ENCODE data around the gene MACROD1. TPM values are rescaled to one million over a fixed set of nuclear protein-coding genes. Genes with fewer than 3 reads are reported as not detected.

Gene MACROD1
- total RNA-seq, 1 experiment from 2014 or later: 36.9 TPM

DNA sequence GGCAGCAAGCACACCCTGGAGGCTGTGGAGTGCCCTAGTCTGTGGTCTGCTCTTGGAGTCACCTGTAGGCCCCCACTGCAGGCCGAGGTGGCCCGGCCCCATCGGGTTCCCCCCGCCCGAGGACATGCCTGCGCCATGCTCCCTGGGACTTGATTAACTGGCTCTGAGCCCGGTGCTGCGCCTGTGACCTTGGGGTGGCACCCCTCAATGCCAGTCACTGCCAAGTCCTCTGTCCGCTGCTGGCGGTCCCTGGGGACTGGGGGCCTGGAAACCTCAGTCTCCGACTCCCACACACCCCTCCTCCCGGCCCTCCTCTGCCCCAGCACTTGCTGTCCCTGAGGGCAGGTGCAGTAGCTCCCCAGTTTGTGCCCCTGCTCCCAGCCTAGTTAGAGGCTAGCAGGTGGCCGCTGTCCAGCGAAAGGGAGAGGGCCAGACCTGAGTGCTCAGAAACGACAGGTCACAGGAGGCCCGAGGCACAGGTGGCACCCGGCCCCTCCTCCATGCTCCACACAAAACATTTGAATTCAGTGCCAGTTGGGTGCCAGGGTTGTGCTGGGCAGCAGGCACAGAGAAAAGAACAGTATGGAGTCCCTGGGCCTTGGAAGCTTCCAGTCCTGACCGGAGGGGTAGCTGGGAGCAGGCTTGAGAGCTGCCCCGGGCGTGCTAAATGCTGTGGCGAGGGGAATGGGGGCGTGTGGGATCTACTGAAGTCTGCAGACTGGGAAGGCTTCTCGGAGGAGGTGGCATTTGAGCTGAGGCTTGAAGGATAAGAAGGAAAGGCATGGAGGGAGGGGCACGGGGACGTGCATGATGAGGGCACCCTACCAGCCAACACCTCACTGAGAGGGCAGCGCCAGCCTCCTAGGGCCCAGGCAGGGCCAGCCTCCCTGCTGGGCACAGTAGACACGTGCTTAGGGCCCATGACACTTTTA is 146.5 kb downstream of the MACROD1 start:
- no peak for DNase-seq (ENCODE audit: low spot score)
- H3K4me1 Mint-ChIP-seq: peaks cover 44% of the 10 kb centered on the region
- H3K4me3 Mint-ChIP-seq: no peak overlapping the region
- TF ChIP-seq, protein P1, sequence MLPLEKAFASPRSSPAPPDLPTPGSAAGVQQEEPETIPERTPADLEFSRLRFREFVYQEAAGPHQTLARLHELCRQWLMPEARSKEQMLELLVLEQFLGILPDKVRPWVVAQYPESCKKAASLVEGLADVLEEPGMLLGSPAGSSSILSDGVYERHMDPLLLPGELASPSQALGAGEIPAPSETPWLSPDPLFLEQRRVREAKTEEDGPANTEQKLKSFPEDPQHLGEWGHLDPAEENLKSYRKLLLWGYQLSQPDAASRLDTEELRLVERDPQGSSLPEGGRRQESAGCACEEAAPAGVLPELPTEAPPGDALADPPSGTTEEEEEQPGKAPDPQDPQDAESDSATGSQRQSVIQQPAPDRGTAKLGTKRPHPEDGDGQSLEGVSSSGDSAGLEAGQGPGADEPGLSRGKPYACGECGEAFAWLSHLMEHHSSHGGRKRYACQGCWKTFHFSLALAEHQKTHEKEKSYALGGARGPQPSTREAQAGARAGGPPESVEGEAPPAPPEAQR (CRISPR knock-in tag; IDR thresholded peaks at IDR 0.05): no peak
- TF ChIP-seq, protein P2, sequence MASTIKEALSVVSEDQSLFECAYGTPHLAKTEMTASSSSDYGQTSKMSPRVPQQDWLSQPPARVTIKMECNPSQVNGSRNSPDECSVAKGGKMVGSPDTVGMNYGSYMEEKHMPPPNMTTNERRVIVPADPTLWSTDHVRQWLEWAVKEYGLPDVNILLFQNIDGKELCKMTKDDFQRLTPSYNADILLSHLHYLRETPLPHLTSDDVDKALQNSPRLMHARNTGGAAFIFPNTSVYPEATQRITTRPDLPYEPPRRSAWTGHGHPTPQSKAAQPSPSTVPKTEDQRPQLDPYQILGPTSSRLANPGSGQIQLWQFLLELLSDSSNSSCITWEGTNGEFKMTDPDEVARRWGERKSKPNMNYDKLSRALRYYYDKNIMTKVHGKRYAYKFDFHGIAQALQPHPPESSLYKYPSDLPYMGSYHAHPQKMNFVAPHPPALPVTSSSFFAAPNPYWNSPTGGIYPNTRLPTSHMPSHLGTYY (CRISPR knock-in tag; IDR thresholded peaks at IDR 0.05): no peak
- no peak for TF ChIP-seq ZNF423 (CRISPR knock-in tag; IDR thresholded peaks at IDR 0.05)
- TF ChIP-seq, protein P3, sequence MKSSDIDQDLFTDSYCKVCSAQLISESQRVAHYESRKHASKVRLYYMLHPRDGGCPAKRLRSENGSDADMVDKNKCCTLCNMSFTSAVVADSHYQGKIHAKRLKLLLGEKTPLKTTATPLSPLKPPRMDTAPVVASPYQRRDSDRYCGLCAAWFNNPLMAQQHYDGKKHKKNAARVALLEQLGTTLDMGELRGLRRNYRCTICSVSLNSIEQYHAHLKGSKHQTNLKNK (CRISPR knock-in tag; IDR thresholded peaks at IDR 0.05): no peak
- no peak for TF ChIP-seq FOXJ3 (CRISPR knock-in tag; IDR thresholded peaks at IDR 0.05; ENCODE audit: borderline replicate concordance)
- TF ChIP-seq CBFB (CRISPR knock-in tag; IDR thresholded peaks at IDR 0.05; ENCODE audit: low read depth): no peak
- TF ChIP-seq, protein P4, sequence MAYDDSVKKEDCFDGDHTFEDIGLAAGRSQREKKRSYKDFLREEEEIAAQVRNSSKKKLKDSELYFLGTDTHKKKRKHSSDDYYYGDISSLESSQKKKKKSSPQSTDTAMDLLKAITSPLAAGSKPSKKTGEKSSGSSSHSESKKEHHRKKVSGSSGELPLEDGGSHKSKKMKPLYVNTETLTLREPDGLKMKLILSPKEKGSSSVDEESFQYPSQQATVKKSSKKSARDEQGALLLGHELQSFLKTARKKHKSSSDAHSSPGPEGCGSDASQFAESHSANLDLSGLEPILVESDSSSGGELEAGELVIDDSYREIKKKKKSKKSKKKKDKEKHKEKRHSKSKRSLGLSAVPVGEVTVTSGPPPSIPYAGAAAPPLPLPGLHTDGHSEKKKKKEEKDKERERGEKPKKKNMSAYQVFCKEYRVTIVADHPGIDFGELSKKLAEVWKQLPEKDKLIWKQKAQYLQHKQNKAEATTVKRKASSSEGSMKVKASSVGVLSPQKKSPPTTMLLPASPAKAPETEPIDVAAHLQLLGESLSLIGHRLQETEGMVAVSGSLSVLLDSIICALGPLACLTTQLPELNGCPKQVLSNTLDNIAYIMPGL (CRISPR knock-in tag; IDR thresholded peaks at IDR 0.05): no peak
- no peak for TF ChIP-seq ZNF121 (CRISPR knock-in tag; IDR thresholded peaks at IDR 0.05)
- TF ChIP-seq CREB1 (CRISPR knock-in tag; IDR thresholded peaks at IDR 0.05): no peak
- no peak for TF ChIP-seq ELF4 (CRISPR knock-in tag; IDR thresholded peaks at IDR 0.05; ENCODE audit: low read depth)
- no peak for TF ChIP-seq CREM (CRISPR knock-in tag; IDR thresholded peaks at IDR 0.05)
- TF ChIP-seq ZNF263 (CRISPR knock-in tag; IDR thresholded peaks at IDR 0.05; ENCODE audit: low read depth): no peak
- TF ChIP-seq, protein P5, sequence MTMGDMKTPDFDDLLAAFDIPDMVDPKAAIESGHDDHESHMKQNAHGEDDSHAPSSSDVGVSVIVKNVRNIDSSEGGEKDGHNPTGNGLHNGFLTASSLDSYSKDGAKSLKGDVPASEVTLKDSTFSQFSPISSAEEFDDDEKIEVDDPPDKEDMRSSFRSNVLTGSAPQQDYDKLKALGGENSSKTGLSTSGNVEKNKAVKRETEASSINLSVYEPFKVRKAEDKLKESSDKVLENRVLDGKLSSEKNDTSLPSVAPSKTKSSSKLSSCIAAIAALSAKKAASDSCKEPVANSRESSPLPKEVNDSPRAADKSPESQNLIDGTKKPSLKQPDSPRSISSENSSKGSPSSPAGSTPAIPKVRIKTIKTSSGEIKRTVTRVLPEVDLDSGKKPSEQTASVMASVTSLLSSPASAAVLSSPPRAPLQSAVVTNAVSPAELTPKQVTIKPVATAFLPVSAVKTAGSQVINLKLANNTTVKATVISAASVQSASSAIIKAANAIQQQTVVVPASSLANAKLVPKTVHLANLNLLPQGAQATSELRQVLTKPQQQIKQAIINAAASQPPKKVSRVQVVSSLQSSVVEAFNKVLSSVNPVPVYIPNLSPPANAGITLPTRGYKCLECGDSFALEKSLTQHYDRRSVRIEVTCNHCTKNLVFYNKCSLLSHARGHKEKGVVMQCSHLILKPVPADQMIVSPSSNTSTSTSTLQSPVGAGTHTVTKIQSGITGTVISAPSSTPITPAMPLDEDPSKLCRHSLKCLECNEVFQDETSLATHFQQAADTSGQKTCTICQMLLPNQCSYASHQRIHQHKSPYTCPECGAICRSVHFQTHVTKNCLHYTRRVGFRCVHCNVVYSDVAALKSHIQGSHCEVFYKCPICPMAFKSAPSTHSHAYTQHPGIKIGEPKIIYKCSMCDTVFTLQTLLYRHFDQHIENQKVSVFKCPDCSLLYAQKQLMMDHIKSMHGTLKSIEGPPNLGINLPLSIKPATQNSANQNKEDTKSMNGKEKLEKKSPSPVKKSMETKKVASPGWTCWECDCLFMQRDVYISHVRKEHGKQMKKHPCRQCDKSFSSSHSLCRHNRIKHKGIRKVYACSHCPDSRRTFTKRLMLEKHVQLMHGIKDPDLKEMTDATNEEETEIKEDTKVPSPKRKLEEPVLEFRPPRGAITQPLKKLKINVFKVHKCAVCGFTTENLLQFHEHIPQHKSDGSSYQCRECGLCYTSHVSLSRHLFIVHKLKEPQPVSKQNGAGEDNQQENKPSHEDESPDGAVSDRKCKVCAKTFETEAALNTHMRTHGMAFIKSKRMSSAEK (CRISPR knock-in tag; IDR thresholded peaks at IDR 0.05; ENCODE audit: borderline replicate concordance): no peak
- no peak for TF ChIP-seq OVOL2 (CRISPR knock-in tag; IDR thresholded peaks at IDR 0.05; ENCODE audit: borderline replicate concordance)
- TF ChIP-seq SP1 (CRISPR knock-in tag; conservative IDR thresholded peaks at IDR 0.05): no peak
- no peak overlapping the region for H3K27ac Mint-ChIP-seq
- H3K36me3 Mint-ChIP-seq: no peaks in the 10 kb centered on the region
- H3K9me3 Mint-ChIP-seq: no peaks in the 10 kb centered on the region
- peak; percentile 36 for ATAC-seq
- peaks cover 48% of the 10 kb centered on the region for H3K27me3 Mint-ChIP-seq (ENCODE audit: low read depth)
- CTCF ChIA-PET: interaction anchor here (0.8 to 9.6 kb wide), 6 partner anchors 9 to 21 kb away, joined by 3 to 75 read pairs (median 4); no protein-coding TSS in a partner anchor
- POLR2A ChIA-PET: no interaction called here

Data from WTC11 (cell line).